GM23338 (cell line): ENCODE results near the gene UNC45A. TPM values are rescaled to one million over a fixed set of nuclear protein-coding genes. Genes with fewer than 3 reads are reported as not detected.

Experiments
- ATAC-seq: fragments of 200-7000 bp; cut with Tn5 transposase; 3 replicates; pipeline ENCODE4 v1.9.1; 2020
- DNase-seq: peaks from one replicate; pipeline ENCODE4 v3.0.0-alpha.2; 2015; ENCODE audit warnings: low spot score
- H2AFZ ChIP-seq: fragments of 200-600 bp; sonication (generic); 2 replicates; pipeline ENCODE4 v1.8.0; 2016; ENCODE audit warnings: antibody characterized with exemption, mild to moderate bottlenecking, moderate library complexity
- H3F3A ChIP-seq: fragments of 200-600 bp; sonication (generic); replicated peaks from 2 replicates; pipeline ENCODE4 v1.8.0; 2017; ENCODE audit warnings: antibody characterized with exemption, mixed run types, low read depth
- H3K27ac ChIP-seq: fragments of 200-600 bp; sonication (generic); 2 replicates; pipeline ENCODE4 v1.6.1; 2016; ENCODE audit warnings: low read depth
- H3K27me3 ChIP-seq: fragments of 200-600 bp; sonication (generic); 2 replicates; pipeline ENCODE4 v1.8.0; 2016; ENCODE audit warnings: mild to moderate bottlenecking, mixed run types, moderate library complexity; ENCODE audit not compliant: insufficient read depth
- H3K36me3 ChIP-seq: fragments of 200-600 bp; sonication (generic); 2 replicates; pipeline ENCODE4 v1.8.0; 2016; ENCODE audit warnings: mild to moderate bottlenecking; ENCODE audit not compliant: insufficient read depth
- H3K4me1 ChIP-seq: fragments of 200-600 bp; sonication (generic); 2 replicates; pipeline ENCODE4 v1.8.0; 2016; ENCODE audit warnings: mild to moderate bottlenecking, moderate library complexity; ENCODE audit not compliant: insufficient read depth
- H3K4me2 ChIP-seq: fragments of 200-600 bp; sonication (generic); 2 replicates; pipeline ENCODE4 v1.7.1; 2017; ENCODE audit warnings: mixed run types
- H3K4me3 ChIP-seq: fragments of 200-600 bp; sonication (generic); 2 replicates; pipeline ENCODE4 v1.6.1; 2016; ENCODE audit warnings: mixed run types
- H3K79me2 ChIP-seq: fragments of 200-600 bp; sonication (generic); replicated peaks from 2 replicates; pipeline ENCODE4 v1.8.0; 2017; ENCODE audit warnings: mild to moderate bottlenecking; ENCODE audit not compliant: insufficient read depth
- H3K9me2 ChIP-seq: fragments of 200-600 bp; sonication (generic); 2 replicates; pipeline ENCODE4 v1.8.0; 2017; ENCODE audit not compliant: insufficient read depth
- H4K20me1 ChIP-seq: fragments of 200-600 bp; sonication (generic); replicated peaks from 2 replicates; pipeline ENCODE4 v1.8.0; 2017; ENCODE audit warnings: mild to moderate bottlenecking; ENCODE audit not compliant: insufficient read depth
- H3K27ac Mint-ChIP-seq: 2 replicates; pipeline ENCODE4 v1.8.0; 2020; ENCODE audit warnings: inconsistent platforms, mild to moderate bottlenecking, moderate library complexity, mixed read lengths
- H3K27me3 Mint-ChIP-seq: 3 replicates; pipeline ENCODE4 v1.8.0; 2022; ENCODE audit warnings: low read depth, mild to moderate bottlenecking, moderate library complexity, mixed read lengths, inconsistent platforms; ENCODE audit not compliant: insufficient read depth, poor library complexity
- H3K36me3 Mint-ChIP-seq: 3 replicates; pipeline ENCODE4 v1.8.0; 2021; ENCODE audit warnings: low read depth, mild to moderate bottlenecking, inconsistent platforms, moderate library complexity, mixed read lengths
- H3K4me1 Mint-ChIP-seq: 3 replicates; pipeline ENCODE4 v1.8.0; 2020; ENCODE audit warnings: mild to moderate bottlenecking, inconsistent platforms, mixed read lengths
- H3K4me3 Mint-ChIP-seq: 3 replicates; pipeline ENCODE4 v1.8.0; 2021; ENCODE audit warnings: moderate library complexity, mild to moderate bottlenecking, inconsistent platforms, mixed read lengths
- H3K9me3 Mint-ChIP-seq: 3 replicates; pipeline ENCODE4 v1.8.0; 2020; ENCODE audit warnings: moderate library complexity, mild to moderate bottlenecking, inconsistent platforms, mixed read lengths
- CREB1 ChIP-seq: fragments of 250-450 bp; sonication (Bioruptor Pico); IDR thresholded peaks from 2 replicates; pipeline ENCODE4 v1.5.0; 2020; ENCODE audit warnings: low read depth, mild to moderate bottlenecking, moderate library complexity
- EZH2 ChIP-seq: fragments of 200-600 bp; sonication (generic); IDR thresholded peaks from one replicate; pipeline ENCODE4 v1.8.0; 2017; ENCODE audit warnings: antibody characterized with exemption, mild to moderate bottlenecking, low read depth; ENCODE audit not compliant: unreplicated experiment
- EZH2phosphoT487 ChIP-seq: fragments of 200-600 bp; sonication (generic); IDR thresholded peaks from one replicate; pipeline ENCODE4 v1.8.1; 2018; ENCODE audit warnings: antibody characterized with exemption; ENCODE audit not compliant: unreplicated experiment
- JUNB ChIP-seq: IDR thresholded peaks from one replicate; pipeline ENCODE4 v1.6.1; 2016; ENCODE audit warnings: antibody characterized with exemption; ENCODE audit not compliant: unreplicated experiment
- NANOG ChIP-seq: IDR thresholded peaks from 2 replicates; pipeline ENCODE4 v1.6.1; 2016; ENCODE audit warnings: antibody characterized with exemption, borderline replicate concordance
- POLR2AphosphoS5 ChIP-seq: IDR thresholded peaks from 2 replicates; pipeline ENCODE4 v1.6.1; 2016; ENCODE audit warnings: antibody characterized with exemption, low read depth
- STAT1 ChIP-seq: IDR thresholded peaks from one replicate; pipeline ENCODE4 v1.6.1; 2016; ENCODE audit warnings: antibody characterized with exemption; ENCODE audit not compliant: unreplicated experiment
- ZNF114 ChIP-seq: fragments of 250-450 bp; sonication (Bioruptor Pico); IDR thresholded peaks from 2 replicates; pipeline ENCODE4 v1.5.0; 2020; ENCODE audit warnings: mild to moderate bottlenecking, moderate library complexity
- ZNF331 ChIP-seq: fragments of 250-450 bp; sonication (Bioruptor Pico); IDR thresholded peaks from 2 replicates; pipeline ENCODE4 v1.5.0; 2020; ENCODE audit warnings: low read depth, mild to moderate bottlenecking, moderate library complexity
- polyA plus RNA-seq: library from polyadenylated mRNA; unstranded; fragments of >200 nt; fragmentation: Nextera tagmentation; extraction: Ambion mirVana; gene quantifications from 2 replicates; pipeline ENCODE4 v1.2.1, GENCODE V29; 2016
- total RNA-seq: library from RNA; depleted of rRNA; stranded (reverse); fragments of >200 nt; shearing (Covaris generic); gene quantifications from 2 replicates; pipeline ENCODE4 v1.2.3, GENCODE V29; 2014
- TF ChIP-seq, protein P1 (sequence below), 2 experiments: fragments of 200-600 bp in 1 of 2; sonication (generic) in 1 of 2; conservative IDR thresholded peaks; 2 replicates each; pipeline versions ENCODE4 v1.5.1 to v1.6.1; 2016 to 2017; ENCODE audit warnings: antibody characterized with exemption in 2 of 2, low read depth in 2 of 2, mild to moderate bottlenecking in 2 of 2, moderate library complexity in 1 of 2
- TF ChIP-seq, protein P2 (sequence below): fragments of 250-450 bp; sonication (Bioruptor Pico); IDR thresholded peaks from 2 replicates; pipeline ENCODE4 v1.5.0; 2020; ENCODE audit warnings: mild to moderate bottlenecking, moderate library complexity
- TF ChIP-seq, protein P3 (sequence below): IDR thresholded peaks from one replicate; pipeline ENCODE4 v1.6.1; 2018; ENCODE audit warnings: antibody characterized with exemption; ENCODE audit not compliant: unreplicated experiment
- TF ChIP-seq, protein P4 (sequence below): IDR thresholded peaks from 2 replicates; pipeline ENCODE4 v1.6.1; 2016; ENCODE audit warnings: antibody characterized with exemption

Gene UNC45A
- total and polyA plus RNA-seq, 2 experiments from 2014 or later: 40.2 to 86.8 TPM

DNA sequence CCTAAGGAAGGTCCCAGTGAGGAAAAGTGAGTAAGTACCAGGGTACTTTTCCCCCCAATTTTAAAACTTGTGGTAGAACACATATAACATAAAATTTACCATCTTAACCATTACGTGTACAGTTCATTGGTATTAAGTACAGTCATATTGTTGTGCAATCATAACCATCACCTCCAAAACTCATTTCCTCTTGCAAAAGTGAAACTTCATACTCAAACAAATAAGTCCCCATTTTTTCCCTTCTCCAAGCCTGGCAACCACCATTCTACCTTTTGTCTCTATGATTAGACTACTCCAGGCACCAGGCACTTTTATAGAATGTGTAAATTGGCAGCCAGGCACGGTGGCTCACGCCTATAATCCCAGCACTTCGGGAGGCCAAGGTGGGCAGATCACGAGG lies 47.0 kb downstream of the UNC45A start:
- Histone ChIP-seq H3K27me3 (no peaks in the 10 kb centered on the region), H3K4me1 (no peaks in the 10 kb centered on the region), H3K4me2 (no peak overlapping the region), H3K79me2 (peaks cover 39% of the 10 kb centered on the region), H3F3A (no peaks in the 10 kb centered on the region), H2AFZ (no peak overlapping the region), H4K20me1 (peaks cover 27% of the 10 kb centered on the region), H3K27ac (no peak overlapping the region), H3K36me3 (peaks cover 64% of the 10 kb centered on the region), H3K9me2 (no peaks in the 10 kb centered on the region), H3K4me3 (no peak overlapping the region)
- no peak for TF ChIP-seq ZNF331 (CRISPR knock-in tag)
- TF ChIP-seq, protein P1, sequence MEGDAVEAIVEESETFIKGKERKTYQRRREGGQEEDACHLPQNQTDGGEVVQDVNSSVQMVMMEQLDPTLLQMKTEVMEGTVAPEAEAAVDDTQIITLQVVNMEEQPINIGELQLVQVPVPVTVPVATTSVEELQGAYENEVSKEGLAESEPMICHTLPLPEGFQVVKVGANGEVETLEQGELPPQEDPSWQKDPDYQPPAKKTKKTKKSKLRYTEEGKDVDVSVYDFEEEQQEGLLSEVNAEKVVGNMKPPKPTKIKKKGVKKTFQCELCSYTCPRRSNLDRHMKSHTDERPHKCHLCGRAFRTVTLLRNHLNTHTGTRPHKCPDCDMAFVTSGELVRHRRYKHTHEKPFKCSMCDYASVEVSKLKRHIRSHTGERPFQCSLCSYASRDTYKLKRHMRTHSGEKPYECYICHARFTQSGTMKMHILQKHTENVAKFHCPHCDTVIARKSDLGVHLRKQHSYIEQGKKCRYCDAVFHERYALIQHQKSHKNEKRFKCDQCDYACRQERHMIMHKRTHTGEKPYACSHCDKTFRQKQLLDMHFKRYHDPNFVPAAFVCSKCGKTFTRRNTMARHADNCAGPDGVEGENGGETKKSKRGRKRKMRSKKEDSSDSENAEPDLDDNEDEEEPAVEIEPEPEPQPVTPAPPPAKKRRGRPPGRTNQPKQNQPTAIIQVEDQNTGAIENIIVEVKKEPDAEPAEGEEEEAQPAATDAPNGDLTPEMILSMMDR (conservative IDR thresholded peaks at IDR 0.05; ENCODE audit: low read depth in 2 of 2): no peak
- TF ChIP-seq CREB1 (CRISPR knock-in tag): no peak
- TF ChIP-seq, protein P2, sequence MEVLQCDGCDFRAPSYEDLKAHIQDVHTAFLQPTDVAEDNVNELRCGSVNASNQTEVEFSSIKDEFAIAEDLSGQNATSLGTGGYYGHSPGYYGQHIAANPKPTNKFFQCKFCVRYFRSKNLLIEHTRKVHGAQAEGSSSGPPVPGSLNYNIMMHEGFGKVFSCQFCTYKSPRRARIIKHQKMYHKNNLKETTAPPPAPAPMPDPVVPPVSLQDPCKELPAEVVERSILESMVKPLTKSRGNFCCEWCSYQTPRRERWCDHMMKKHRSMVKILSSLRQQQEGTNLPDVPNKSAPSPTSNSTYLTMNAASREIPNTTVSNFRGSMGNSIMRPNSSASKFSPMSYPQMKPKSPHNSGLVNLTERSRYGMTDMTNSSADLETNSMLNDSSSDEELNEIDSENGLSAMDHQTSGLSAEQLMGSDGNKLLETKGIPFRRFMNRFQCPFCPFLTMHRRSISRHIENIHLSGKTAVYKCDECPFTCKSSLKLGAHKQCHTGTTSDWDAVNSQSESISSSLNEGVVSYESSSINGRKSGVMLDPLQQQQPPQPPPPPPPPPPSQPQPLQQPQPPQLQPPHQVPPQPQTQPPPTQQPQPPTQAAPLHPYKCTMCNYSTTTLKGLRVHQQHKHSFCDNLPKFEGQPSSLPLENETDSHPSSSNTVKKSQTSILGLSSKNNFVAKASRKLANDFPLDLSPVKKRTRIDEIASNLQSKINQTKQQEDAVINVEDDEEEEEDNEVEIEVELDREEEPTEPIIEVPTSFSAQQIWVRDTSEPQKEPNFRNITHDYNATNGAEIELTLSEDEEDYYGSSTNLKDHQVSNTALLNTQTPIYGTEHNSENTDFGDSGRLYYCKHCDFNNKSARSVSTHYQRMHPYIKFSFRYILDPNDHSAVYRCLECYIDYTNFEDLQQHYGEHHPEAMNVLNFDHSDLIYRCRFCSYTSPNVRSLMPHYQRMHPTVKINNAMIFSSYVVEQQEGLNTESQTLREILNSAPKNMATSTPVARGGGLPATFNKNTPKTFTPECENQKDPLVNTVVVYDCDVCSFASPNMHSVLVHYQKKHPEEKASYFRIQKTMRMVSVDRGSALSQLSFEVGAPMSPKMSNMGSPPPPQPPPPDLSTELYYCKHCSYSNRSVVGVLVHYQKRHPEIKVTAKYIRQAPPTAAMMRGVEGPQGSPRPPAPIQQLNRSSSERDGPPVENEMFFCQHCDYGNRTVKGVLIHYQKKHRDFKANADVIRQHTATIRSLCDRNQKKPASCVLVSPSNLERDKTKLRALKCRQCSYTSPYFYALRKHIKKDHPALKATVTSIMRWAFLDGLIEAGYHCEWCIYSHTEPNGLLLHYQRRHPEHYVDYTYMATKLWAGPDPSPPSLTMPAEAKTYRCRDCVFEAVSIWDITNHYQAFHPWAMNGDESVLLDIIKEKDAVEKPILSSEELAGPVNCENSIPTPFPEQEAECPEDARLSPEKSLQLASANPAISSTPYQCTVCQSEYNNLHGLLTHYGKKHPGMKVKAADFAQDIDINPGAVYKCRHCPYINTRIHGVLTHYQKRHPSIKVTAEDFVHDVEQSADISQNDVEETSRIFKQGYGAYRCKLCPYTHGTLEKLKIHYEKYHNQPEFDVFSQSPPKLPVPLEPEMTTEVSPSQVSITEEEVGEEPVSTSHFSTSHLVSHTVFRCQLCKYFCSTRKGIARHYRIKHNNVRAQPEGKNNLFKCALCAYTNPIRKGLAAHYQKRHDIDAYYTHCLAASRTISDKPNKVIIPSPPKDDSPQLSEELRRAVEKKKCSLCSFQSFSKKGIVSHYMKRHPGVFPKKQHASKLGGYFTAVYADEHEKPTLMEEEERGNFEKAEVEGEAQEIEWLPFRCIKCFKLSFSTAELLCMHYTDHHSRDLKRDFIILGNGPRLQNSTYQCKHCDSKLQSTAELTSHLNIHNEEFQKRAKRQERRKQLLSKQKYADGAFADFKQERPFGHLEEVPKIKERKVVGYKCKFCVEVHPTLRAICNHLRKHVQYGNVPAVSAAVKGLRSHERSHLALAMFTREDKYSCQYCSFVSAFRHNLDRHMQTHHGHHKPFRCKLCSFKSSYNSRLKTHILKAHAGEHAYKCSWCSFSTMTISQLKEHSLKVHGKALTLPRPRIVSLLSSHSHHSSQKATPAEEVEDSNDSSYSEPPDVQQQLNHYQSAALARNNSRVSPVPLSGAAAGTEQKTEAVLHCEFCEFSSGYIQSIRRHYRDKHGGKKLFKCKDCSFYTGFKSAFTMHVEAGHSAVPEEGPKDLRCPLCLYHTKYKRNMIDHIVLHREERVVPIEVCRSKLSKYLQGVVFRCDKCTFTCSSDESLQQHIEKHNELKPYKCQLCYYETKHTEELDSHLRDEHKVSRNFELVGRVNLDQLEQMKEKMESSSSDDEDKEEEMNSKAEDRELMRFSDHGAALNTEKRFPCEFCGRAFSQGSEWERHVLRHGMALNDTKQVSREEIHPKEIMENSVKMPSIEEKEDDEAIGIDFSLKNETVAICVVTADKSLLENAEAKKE (CRISPR knock-in tag): no peak
- TF ChIP-seq, protein P3, sequence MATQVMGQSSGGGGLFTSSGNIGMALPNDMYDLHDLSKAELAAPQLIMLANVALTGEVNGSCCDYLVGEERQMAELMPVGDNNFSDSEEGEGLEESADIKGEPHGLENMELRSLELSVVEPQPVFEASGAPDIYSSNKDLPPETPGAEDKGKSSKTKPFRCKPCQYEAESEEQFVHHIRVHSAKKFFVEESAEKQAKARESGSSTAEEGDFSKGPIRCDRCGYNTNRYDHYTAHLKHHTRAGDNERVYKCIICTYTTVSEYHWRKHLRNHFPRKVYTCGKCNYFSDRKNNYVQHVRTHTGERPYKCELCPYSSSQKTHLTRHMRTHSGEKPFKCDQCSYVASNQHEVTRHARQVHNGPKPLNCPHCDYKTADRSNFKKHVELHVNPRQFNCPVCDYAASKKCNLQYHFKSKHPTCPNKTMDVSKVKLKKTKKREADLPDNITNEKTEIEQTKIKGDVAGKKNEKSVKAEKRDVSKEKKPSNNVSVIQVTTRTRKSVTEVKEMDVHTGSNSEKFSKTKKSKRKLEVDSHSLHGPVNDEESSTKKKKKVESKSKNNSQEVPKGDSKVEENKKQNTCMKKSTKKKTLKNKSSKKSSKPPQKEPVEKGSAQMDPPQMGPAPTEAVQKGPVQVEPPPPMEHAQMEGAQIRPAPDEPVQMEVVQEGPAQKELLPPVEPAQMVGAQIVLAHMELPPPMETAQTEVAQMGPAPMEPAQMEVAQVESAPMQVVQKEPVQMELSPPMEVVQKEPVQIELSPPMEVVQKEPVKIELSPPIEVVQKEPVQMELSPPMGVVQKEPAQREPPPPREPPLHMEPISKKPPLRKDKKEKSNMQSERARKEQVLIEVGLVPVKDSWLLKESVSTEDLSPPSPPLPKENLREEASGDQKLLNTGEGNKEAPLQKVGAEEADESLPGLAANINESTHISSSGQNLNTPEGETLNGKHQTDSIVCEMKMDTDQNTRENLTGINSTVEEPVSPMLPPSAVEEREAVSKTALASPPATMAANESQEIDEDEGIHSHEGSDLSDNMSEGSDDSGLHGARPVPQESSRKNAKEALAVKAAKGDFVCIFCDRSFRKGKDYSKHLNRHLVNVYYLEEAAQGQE: no peak
- TF ChIP-seq EZH2phosphoT487: no peak
- no peak for TF ChIP-seq POLR2AphosphoS5
- no peak for TF ChIP-seq ZNF114 (CRISPR knock-in tag)
- TF ChIP-seq STAT1: no peak
- TF ChIP-seq JUNB: no peak
- no peak for TF ChIP-seq NANOG
- no peak for TF ChIP-seq EZH2
- TF ChIP-seq, protein P4, sequence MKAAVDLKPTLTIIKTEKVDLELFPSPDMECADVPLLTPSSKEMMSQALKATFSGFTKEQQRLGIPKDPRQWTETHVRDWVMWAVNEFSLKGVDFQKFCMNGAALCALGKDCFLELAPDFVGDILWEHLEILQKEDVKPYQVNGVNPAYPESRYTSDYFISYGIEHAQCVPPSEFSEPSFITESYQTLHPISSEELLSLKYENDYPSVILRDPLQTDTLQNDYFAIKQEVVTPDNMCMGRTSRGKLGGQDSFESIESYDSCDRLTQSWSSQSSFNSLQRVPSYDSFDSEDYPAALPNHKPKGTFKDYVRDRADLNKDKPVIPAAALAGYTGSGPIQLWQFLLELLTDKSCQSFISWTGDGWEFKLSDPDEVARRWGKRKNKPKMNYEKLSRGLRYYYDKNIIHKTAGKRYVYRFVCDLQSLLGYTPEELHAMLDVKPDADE: no peak
- Mint-ChIP-seq H3K4me3 (no peak overlapping the region), H3K4me1 (no peaks in the 10 kb centered on the region), H3K27me3 (no peaks in the 10 kb centered on the region), H3K36me3 (peaks cover 78% of the 10 kb centered on the region), H3K27ac (no peak overlapping the region), H3K9me3 (no peaks in the 10 kb centered on the region)
- no peak for DNase-seq
- no peak for ATAC-seq
